ENCODE results near the gene LRRC73. TPM values are rescaled to one million over a fixed set of nuclear protein-coding genes. Genes with fewer than 3 reads are reported as not detected.
"Not testable (repeated sequence)": the region's sequence is repeated elsewhere in the genome, so short reads cannot be mapped to it uniquely, and the experiment has no call there.

The LRRC73 gene
- total and polyA plus RNA-seq, 5 donors, result 0.82 to 2.5 (median 1.2) TPM

DNA sequence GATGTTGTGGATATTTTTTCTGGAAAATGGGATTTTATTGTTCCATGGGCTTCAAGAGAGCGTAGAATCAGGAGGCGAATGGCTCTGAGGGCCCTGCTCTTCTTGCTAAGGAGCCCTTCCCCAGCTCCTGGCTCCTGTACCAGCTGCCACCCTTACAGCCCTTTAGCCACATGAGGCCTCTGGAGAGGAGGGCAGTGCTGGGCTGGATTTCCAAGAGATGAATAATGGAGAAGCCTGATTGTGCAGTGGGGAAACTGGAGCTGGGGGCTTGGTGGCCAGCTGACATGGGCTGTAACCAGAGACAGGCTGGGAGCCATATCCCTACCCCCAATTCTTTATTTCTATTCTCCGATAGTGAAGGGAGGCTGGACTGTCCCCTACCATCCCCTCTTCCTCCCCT lies 9.2 kb downstream of the LRRC73 start:
- Histone ChIP-seq H3K27me3 (ENCODE audit: control insufficient read depth, insufficient read depth) (no peaks in the 10 kb centered on the region), H3K4me3 (ENCODE audit: low read length) (no peak overlapping the region), H3K27ac (ENCODE audit: low read length) (no peak overlapping the region), H3K4me1 (ENCODE audit: control insufficient read depth, insufficient read depth, low read length) (peaks cover 7% of the 10 kb centered on the region), H3K9me3 (ENCODE audit: control insufficient read depth, low read length) (no peaks in the 10 kb centered on the region)
- ATAC-seq (no peak), DNase-seq (no peak)
- intact Hi-C loops (cut with DNase I), result loop anchor here in 2 of 4 donors (5.0 to 10.0 kb wide), 4 partner anchors 44 to 236 kb away; partner anchors contain the start of gene DLK2 (in 1 of the 2)
- 98% methylated on average over 3 of the region's 3 CpGs for WGBS

DNA sequence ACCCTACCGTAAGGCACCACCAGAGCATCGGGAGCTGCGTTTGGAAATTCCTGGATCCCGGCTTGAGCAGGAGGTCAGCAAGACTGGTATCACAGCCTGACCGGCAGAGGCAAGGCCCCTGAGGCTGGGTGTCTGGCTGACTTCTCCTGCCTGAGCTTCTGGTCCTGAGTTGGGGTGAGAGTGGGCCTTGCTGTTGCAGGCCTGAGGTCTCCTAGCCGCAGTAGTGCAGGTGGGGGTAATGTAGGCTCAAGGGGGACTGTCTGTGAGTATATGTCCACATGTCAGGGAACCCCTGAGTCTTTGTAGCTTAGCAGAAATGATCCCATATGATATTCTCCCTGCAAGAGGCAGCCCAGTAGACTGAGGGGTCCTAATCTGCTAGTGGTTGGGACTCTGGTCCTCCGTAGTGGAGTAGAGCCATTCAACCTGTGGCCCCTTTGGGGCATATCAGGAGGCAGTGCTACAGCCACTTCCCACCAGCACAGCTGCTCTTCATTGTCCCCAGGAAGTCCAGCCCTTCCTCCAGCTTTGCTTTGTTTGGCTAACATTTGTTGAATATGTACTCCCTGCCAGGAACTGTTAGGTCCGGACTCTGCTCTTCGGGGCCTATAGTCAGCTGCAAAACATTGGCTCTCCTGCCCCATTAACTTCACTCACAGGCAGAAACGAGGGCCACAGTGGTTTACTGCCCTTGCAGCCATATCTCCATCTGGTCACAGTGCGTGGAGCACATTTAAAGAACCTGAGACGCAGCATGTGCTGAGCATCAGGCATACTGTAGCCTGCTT lies 10.9 kb downstream of the LRRC73 start:
- Histone ChIP-seq H3K27me3 (ENCODE audit: control insufficient read depth, insufficient read depth) (no peaks in the 10 kb centered on the region), H3K9me3 (ENCODE audit: control insufficient read depth, low read length) (no peaks in the 10 kb centered on the region), H3K4me1 (ENCODE audit: control insufficient read depth, insufficient read depth, low read length) (peaks cover 11% of the 10 kb centered on the region), H3K4me3 (ENCODE audit: low read length) (no peak overlapping the region), H3K27ac (ENCODE audit: low read length) (peak overlapping the region; percentile 21)
- peak in 2 of 3 donors; percentile 53 to 55 for DNase-seq
- ATAC-seq, result peak; percentile 71 to 85
- WGBS, result 67% methylated on average over 12 of the region's 12 CpGs
- intact Hi-C loops (cut with DNase I), result loop anchor here in 1 of 4 donors (5.0 kb wide), 1 partner anchor 47 kb away; no protein-coding TSS in a partner anchor

DNA sequence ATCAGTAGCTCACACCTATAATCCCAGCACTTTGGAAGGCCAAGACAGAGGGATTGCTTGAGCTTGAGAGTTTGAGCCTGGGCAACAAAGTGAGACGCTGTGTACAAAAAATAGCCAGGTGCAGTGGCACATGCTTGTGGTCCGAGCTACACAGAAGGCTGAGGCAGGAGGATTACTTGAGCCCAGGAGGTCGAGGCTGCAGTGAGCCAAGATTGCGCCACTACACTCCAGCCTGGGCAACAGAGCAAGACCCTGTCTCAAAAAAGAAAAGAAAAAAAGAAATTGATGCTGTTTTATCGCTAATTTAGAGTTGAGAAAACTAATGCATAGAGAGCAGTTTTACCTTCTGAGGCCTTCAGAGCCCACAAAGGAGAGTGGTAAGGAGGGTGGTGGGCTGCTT lies 11.9 kb downstream of the LRRC73 start:
- not testable (repeated sequence) for DNase-seq; ATAC-seq; H3K9me3 ChIP-seq (ENCODE audit: control insufficient read depth, low read length); H3K4me3 ChIP-seq (ENCODE audit: low read length); H3K27ac ChIP-seq (ENCODE audit: low read length); H3K27me3 ChIP-seq (ENCODE audit: control insufficient read depth, insufficient read depth)
- intact Hi-C loops (cut with DNase I), result loop anchor here in 1 of 4 donors (5.0 kb wide), 1 partner anchor 46 kb away; no protein-coding TSS in a partner anchor
- H3K4me1 ChIP-seq (ENCODE audit: control insufficient read depth, insufficient read depth, low read length), result peaks cover 11% of the 10 kb centered on the region
- 94% methylated on average over 5 of the region's 5 CpGs for WGBS

DNA sequence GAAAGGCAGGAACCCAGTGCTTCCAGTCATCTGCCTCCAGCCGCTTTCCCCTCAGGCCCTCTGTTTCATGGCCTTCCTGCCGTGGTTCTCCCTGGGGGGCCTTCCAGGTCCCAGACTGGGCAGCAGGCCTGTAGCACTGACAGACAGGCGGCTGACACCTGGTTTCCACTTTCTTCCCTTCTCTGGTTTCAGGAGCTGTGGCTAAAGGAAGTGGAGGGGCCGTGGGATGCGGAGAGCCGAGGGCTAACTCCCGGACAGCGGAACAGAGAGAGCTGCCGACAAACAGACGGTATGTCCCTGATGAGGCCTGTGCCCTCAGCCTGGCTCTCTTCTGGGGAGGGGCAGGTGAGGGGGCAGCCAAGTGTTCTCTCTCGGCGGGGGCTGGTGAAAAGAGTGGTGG lies 12.5 kb downstream of the LRRC73 start:
- Histone ChIP-seq H3K27me3 (ENCODE audit: control insufficient read depth, insufficient read depth) (no peaks in the 10 kb centered on the region), H3K9me3 (ENCODE audit: control insufficient read depth, low read length) (no peaks in the 10 kb centered on the region), H3K4me3 (ENCODE audit: low read length) (no peak overlapping the region), H3K4me1 (ENCODE audit: control insufficient read depth, insufficient read depth, low read length) (peaks cover 11% of the 10 kb centered on the region), H3K27ac (ENCODE audit: low read length) (no peak overlapping the region)
- DNase-seq (no peak), ATAC-seq (no peak)
- 81% methylated on average over 12 of the region's 12 CpGs for WGBS
- intact Hi-C loops (cut with DNase I), result loop anchor here in 1 of 4 donors (5.0 kb wide), 1 partner anchor 45 kb away; no protein-coding TSS in a partner anchor

DNA sequence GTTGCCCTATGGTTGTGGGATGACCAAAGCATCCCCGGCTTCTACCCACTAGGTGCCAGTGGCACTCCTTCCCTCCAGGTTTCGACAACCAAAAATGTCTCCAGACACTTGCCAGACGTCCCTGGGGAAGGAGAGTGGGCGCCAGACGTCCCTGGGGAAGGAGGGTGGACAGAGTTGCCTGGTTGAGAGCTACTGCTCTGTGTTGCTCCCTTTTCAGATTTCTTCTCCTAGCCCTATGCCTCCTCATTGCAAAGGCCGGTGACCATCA lies 13.1 kb downstream of the LRRC73 start:
- DNase-seq (no peak), ATAC-seq (no peak)
- WGBS, result 79% methylated on average over 6 of the region's 6 CpGs
- Histone ChIP-seq H3K9me3 (ENCODE audit: control insufficient read depth, low read length) (no peaks in the 10 kb centered on the region), H3K27ac (ENCODE audit: low read length) (no peak overlapping the region), H3K4me1 (ENCODE audit: control insufficient read depth, insufficient read depth, low read length) (peaks cover 16% of the 10 kb centered on the region), H3K4me3 (ENCODE audit: low read length) (no peak overlapping the region), H3K27me3 (ENCODE audit: control insufficient read depth, insufficient read depth) (no peaks in the 10 kb centered on the region)
- intact Hi-C loops (cut with DNase I), result loop anchor here in 1 of 4 donors (5.0 kb wide), 1 partner anchor 45 kb away; no protein-coding TSS in a partner anchor

DNA sequence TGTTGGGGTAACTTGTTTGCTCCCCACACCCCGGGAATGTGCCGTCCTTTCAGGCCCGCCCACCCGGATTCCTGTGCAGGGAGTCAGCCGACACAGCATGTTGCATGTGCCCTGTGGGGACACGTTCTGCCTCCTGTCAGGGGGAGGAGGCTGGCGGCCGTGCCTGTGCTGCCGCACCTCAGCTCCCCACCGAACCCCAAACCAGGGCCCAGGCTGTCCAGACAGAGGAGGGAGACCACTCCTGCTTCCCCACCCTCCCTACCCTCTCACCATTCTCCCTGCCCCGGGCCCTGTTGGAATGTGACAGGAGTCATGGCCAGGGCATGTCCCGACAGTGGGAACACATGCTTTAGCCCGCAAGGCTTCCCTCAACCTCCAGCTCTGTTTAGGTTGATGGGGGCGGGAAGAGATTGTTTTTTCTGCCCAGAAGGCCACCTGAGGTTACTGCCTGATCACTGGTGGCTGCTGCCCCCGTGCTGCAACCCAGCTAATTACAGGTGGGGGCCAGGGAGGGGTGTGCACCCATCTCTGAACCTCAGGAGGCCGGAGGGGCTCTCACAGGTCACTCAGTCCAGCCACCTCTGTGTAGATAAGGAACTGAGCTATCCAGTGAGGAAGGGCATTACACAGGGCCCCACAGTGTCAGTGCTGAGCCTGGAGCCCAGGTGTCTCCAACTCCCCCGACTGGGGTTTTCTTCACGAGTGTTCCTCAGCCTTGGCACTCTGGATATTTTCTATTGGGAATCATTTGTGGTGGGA lies 13.6 kb downstream of the LRRC73 start:
- no peak overlapping the region for H3K27ac ChIP-seq (ENCODE audit: low read length)
- DNase-seq, result peak in 2 of 3 donors; percentile 71 to 73
- no peaks in the 10 kb centered on the region for H3K27me3 ChIP-seq (ENCODE audit: control insufficient read depth, insufficient read depth)
- H3K4me1 ChIP-seq (ENCODE audit: control insufficient read depth, insufficient read depth, low read length), result peaks cover 20% of the 10 kb centered on the region
- WGBS, result 49% methylated on average over 18 of the region's 18 CpGs
- intact Hi-C loops (cut with DNase I), result loop anchor here in 1 of 4 donors (5.0 kb wide), 1 partner anchor 44 kb away; no protein-coding TSS in a partner anchor
- no peaks in the 10 kb centered on the region for H3K9me3 ChIP-seq (ENCODE audit: control insufficient read depth, low read length)
- peak in 1 of 2 donors; percentile 7 for ATAC-seq
- H3K4me3 ChIP-seq (ENCODE audit: low read length), result no peak overlapping the region

DNA sequence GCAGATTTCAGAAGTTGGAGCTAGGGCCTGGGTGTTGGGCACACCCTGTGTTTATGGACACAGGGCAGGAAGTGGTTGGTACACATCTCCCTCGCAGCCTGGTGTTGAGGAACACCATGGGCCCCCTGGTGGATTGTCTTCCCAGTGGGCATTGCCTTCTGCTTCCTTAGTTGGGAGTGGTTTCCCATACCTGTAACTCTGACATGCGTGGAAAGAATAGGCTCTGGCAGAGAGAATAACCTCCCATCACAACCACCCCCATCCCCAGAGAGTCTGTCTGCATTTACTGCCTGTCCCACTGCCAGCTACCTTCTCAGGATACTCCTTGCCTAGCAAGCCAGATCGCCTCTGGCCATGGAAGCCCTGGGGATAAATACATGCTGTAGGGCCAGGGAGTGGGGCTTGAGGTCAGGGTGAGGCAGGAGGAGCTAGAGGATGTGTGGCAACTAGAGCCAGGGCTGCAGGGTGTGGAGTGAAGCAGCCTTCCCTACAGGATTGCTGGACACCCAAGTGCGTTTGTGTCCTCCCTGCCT lies 14.7 kb downstream of the LRRC73 start:
- ATAC-seq, result no peak
- Histone ChIP-seq H3K27ac (ENCODE audit: low read length) (no peak overlapping the region), H3K9me3 (ENCODE audit: control insufficient read depth, low read length) (no peaks in the 10 kb centered on the region), H3K4me3 (ENCODE audit: low read length) (no peak overlapping the region), H3K4me1 (ENCODE audit: control insufficient read depth, insufficient read depth, low read length) (peaks cover 18% of the 10 kb centered on the region), H3K27me3 (ENCODE audit: control insufficient read depth, insufficient read depth) (no peaks in the 10 kb centered on the region)
- intact Hi-C loops (cut with DNase I), result loop anchor here in 1 of 4 donors (5.0 kb wide), 1 partner anchor 43 kb away; no protein-coding TSS in a partner anchor
- WGBS, result 79% methylated on average over 4 of the region's 4 CpGs
- no peak for DNase-seq

DNA sequence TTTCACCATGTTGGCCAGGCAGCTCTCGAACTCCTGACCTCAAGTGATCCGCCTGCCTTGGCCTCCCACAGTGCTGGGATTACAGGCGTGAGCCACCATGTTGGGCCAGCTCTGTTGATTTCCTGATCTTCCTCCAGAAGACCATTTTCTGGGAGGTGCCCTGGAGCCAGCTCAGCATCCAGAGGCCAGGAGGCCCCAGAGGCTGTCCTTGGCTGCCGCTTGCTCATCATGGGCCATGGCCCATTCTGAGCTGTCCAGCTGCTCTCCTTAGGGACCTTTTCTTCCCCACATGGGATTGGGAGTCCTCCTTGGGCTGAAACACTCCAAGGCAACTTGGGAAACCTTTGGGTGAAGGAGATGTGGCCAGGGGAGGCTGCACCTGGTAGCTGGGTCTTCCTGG lies 15.4 kb downstream of the LRRC73 start:
- Histone ChIP-seq H3K4me3 (ENCODE audit: low read length) (no peak overlapping the region), H3K27me3 (ENCODE audit: control insufficient read depth, insufficient read depth) (no peaks in the 10 kb centered on the region), H3K4me1 (ENCODE audit: control insufficient read depth, insufficient read depth, low read length) (peaks cover 19% of the 10 kb centered on the region), H3K9me3 (ENCODE audit: control insufficient read depth, low read length) (no peaks in the 10 kb centered on the region), H3K27ac (ENCODE audit: low read length) (no peak overlapping the region)
- intact Hi-C loops (cut with DNase I), result loop anchor here in 1 of 4 donors (5.0 kb wide), 1 partner anchor 42 kb away; no protein-coding TSS in a partner anchor
- no peak for ATAC-seq
- DNase-seq, result no peak
- 96% methylated on average over 4 of the region's 4 CpGs for WGBS

DNA sequence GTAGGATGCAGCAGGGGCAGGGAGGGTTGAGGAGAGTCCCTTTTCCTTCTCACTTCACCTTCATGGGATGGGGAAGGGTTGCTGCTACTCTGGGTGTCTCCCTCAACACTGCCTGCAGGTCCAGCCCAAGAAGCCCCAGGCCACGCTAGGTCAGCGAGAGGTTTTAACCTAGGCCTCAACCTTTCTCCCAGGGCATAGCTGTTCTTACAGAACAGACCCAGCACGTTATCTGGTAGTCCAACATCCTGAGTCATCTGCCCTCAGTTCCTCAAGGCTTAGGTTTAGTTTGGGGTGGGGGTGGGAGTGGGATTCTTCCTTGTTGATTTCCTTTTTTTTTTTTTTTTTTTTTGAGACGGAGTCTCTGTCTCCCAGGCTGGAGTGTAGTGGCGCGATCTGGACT lies 15.8 kb downstream of the LRRC73 start:
- Histone ChIP-seq H3K27ac (ENCODE audit: low read length) (no peak overlapping the region), H3K9me3 (ENCODE audit: control insufficient read depth, low read length) (no peaks in the 10 kb centered on the region), H3K27me3 (ENCODE audit: control insufficient read depth, insufficient read depth) (no peaks in the 10 kb centered on the region), H3K4me3 (ENCODE audit: low read length) (no peak overlapping the region), H3K4me1 (ENCODE audit: control insufficient read depth, insufficient read depth, low read length) (peaks cover 23% of the 10 kb centered on the region)
- intact Hi-C loops (cut with DNase I), result no loop called here
- ATAC-seq (no peak), DNase-seq (no peak)
- 91% methylated on average over 6 of the region's 6 CpGs for whole genome bisulfite sequencing

DNA sequence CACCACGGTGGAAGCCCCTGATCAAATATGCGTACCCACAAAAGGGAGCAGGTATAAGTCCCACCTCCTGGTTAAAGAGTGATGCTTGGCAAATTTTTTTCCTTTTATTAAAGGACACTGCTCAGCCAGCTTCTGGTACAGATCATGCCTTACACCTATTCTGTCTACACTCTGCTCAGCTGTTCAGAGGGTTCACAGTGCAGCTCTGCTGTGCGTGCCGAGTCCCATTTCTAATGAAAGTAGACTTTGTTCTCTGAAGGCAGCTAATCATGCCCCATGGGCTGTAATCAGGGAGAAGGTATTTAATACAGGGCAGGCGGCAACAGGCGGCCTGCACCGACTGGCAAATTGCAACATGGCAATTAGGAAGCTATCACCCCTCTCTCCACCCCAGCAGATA lies 16.3 kb downstream of the LRRC73 start:
- Histone ChIP-seq H3K9me3 (ENCODE audit: control insufficient read depth, low read length) (no peaks in the 10 kb centered on the region), H3K27ac (ENCODE audit: low read length) (no peak overlapping the region), H3K4me3 (ENCODE audit: low read length) (no peak overlapping the region), H3K4me1 (ENCODE audit: control insufficient read depth, insufficient read depth, low read length) (peaks cover 22% of the 10 kb centered on the region), H3K27me3 (ENCODE audit: control insufficient read depth, insufficient read depth) (no peaks in the 10 kb centered on the region)
- intact Hi-C loops (cut with DNase I), result no loop called here
- DNase-seq, result no peak
- 89% methylated on average over 7 of the region's 7 CpGs for WGBS
- ATAC-seq, result no peak

DNA sequence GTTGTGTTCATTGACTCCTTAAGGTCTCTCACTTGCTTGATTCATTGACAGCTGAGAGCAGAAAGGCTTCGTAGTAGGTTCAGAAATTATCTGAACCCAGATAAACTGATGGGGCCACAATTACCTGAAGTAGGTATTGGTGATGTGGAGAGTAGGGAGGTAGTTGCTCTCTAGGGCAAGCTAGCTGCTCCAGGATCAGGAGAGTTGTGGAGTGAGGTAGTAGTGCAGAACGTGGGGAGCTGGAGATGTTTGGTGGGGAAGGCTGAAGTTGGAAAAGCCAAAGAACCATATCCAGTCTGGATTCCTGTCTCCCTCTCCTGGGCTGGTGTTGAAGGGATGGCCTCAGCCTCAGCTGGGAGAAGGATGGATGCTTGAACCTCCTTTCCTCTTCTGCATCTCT lies 16.9 kb downstream of the LRRC73 start:
- H3K27me3 ChIP-seq (ENCODE audit: control insufficient read depth, insufficient read depth), result no peaks in the 10 kb centered on the region
- ATAC-seq, result no peak
- DNase-seq, result no peak
- no peak overlapping the region for H3K4me3 ChIP-seq (ENCODE audit: low read length)
- H3K27ac ChIP-seq (ENCODE audit: low read length), result no peak overlapping the region
- H3K9me3 ChIP-seq (ENCODE audit: control insufficient read depth, low read length), result no peaks in the 10 kb centered on the region
- WGBS, result 88% methylated on average over 2 of the region's 2 CpGs
- peaks cover 22% of the 10 kb centered on the region for H3K4me1 ChIP-seq (ENCODE audit: control insufficient read depth, insufficient read depth, low read length)
- intact Hi-C loops (cut with DNase I), result no loop called here
